ENCODE results near the gene PTPA. TPM values are rescaled to one million over a fixed set of nuclear protein-coding genes. Genes with fewer than 3 reads are reported as not detected.

PTPA gene
- total RNA-seq, 3 donors from 2014 or later (not counting 1 experiment from before 2014, with no cell fraction given) = 63.2 to 69.4 (median 64.9) TPM

GRCh38 chr9:129163753-129164152 is 52.5 kb downstream of the PTPA start:
- Mint-ChIP-seq H3K27ac (no peak overlapping the region), H3K4me1 (no peaks in the 10 kb centered on the region), H3K36me3 (no peaks in the 10 kb centered on the region), H3K4me3 (no peak overlapping the region), H3K9me3 (no peaks in the 10 kb centered on the region), H3K27me3 (ENCODE audit: low read depth in 2 of 2) (peaks cover 7% of the 10 kb centered on the region in 2 donors)
- TF ChIP-seq CTCF (IDR thresholded peaks at IDR 0.05) = no peak
- 94% methylated on average over 10 of the region's 10 CpGs for WGBS (ENCODE audit: insufficient coverage)
- Histone ChIP-seq H3K27me3 (ENCODE audit: control insufficient read depth, insufficient read depth, low read length) (no peaks in the 10 kb centered on the region), H3K36me3 (ENCODE audit: control insufficient read depth, insufficient read depth, low read length) (no peaks in the 10 kb centered on the region), H3K27ac (ENCODE audit: low read length) (no peak overlapping the region), H3K4me1 (ENCODE audit: control insufficient read depth, insufficient read depth, low read length) (peaks cover 12% of the 10 kb centered on the region), H3K4me3 (ENCODE audit: low read length) (no peak overlapping the region), H3K9me3 (ENCODE audit: control insufficient read depth, insufficient read depth, low read length) (no peaks in the 10 kb centered on the region)
- no peak for ATAC-seq
- intact Hi-C loops (cut with micrococcal nuclease) = no loop called here
- DNase-seq = no peak

GRCh38 chr9:129164246-129164930 is 53.2 kb downstream of the PTPA start:
- Mint-ChIP-seq H3K27ac (no peak overlapping the region), H3K4me3 (no peak overlapping the region)
- H3K27ac ChIP-seq (ENCODE audit: low read length) = no peak overlapping the region

GRCh38 chr9:129165198-129165597 is 54.0 kb downstream of the PTPA start:
- no peak for ATAC-seq
- no peak for TF ChIP-seq CTCF (IDR thresholded peaks at IDR 0.05)
- Mint-ChIP-seq H3K9me3 (no peaks in the 10 kb centered on the region), H3K4me3 (no peak overlapping the region), H3K36me3 (no peaks in the 10 kb centered on the region), H3K27me3 (ENCODE audit: low read depth in 2 of 2) (peaks cover 7% of the 10 kb centered on the region in 2 donors), H3K27ac (no peak overlapping the region), H3K4me1 (no peaks in the 10 kb centered on the region)
- H3K9me3 ChIP-seq (ENCODE audit: control insufficient read depth, insufficient read depth, low read length) = no peaks in the 10 kb centered on the region
- H3K27ac ChIP-seq (ENCODE audit: low read length) = no peak overlapping the region
- no peak for DNase-seq
- no peaks in the 10 kb centered on the region for H3K36me3 ChIP-seq (ENCODE audit: control insufficient read depth, insufficient read depth, low read length)
- H3K4me3 ChIP-seq (ENCODE audit: low read length) = no peak overlapping the region
- intact Hi-C loops (cut with micrococcal nuclease) = no loop called here
- H3K4me1 ChIP-seq (ENCODE audit: control insufficient read depth, insufficient read depth, low read length) = peaks cover 12% of the 10 kb centered on the region
- no peaks in the 10 kb centered on the region for H3K27me3 ChIP-seq (ENCODE audit: control insufficient read depth, insufficient read depth, low read length)

More at GRCh38 chr9:129164246-129164930, 53.2 kb downstream of the PTPA start:
- TF ChIP-seq CTCF (IDR thresholded peaks at IDR 0.05) = no peak
- Mint-ChIP-seq H3K9me3 (no peaks in the 10 kb centered on the region), H3K4me1 (no peaks in the 10 kb centered on the region), H3K27me3 (ENCODE audit: low read depth in 2 of 2) (peaks cover 7% of the 10 kb centered on the region in 2 donors), H3K36me3 (no peaks in the 10 kb centered on the region)
- ATAC-seq = no peak
- 90% methylated on average over 9 of the region's 9 CpGs for WGBS (ENCODE audit: insufficient coverage)
- Histone ChIP-seq H3K4me1 (ENCODE audit: control insufficient read depth, insufficient read depth, low read length) (peaks cover 12% of the 10 kb centered on the region), H3K4me3 (ENCODE audit: low read length) (no peak overlapping the region), H3K27me3 (ENCODE audit: control insufficient read depth, insufficient read depth, low read length) (no peaks in the 10 kb centered on the region), H3K36me3 (ENCODE audit: control insufficient read depth, insufficient read depth, low read length) (no peaks in the 10 kb centered on the region), H3K9me3 (ENCODE audit: control insufficient read depth, insufficient read depth, low read length) (no peaks in the 10 kb centered on the region)
- intact Hi-C loops (cut with micrococcal nuclease) = no loop called here
- no peak for DNase-seq

All from natural killer cell (primary cell).